ENCODE results near the gene PAX2. TPM values are rescaled to one million over a fixed set of nuclear protein-coding genes. Genes with fewer than 3 reads are reported as not detected.

The PAX2 gene
- total RNA-seq, 4 donors from 2014 or later, result not detected

GRCh38 chr10:100873146-100873826 lies 127.9 kb downstream of the PAX2 start:
- DNase-seq, result no peak
- peaks cover 9% of the 10 kb centered on the region for H3K27me3 ChIP-seq
- no peak overlapping the region for H3K27ac ChIP-seq
- H3K36me3 ChIP-seq, result no peaks in the 10 kb centered on the region
- no peaks in the 10 kb centered on the region for H3K4me1 ChIP-seq
- intact Hi-C loops (cut with DNase I), result no loop called here
- H3K9me3 ChIP-seq, result no peaks in the 10 kb centered on the region
- H3K4me3 ChIP-seq (replicated peaks in 1 of 3), result no peak overlapping the region
- TF ChIP-seq POLR2A (IDR thresholded peaks at IDR 0.05) (no peak), CTCF (IDR thresholded peaks at IDR 0.05) (no peak)
- WGBS, 2 donors, result 59 to 64% methylated on average over 5 to 7 of the region's 7 CpGs

- no peak overlapping the region for H3K27ac ChIP-seq
- H3K27me3 ChIP-seq, result peaks cover 9% of the 10 kb centered on the region
- H3K36me3 ChIP-seq, result no peaks in the 10 kb centered on the region
- intact Hi-C loops (cut with DNase I), result no loop called here
- H3K4me3 ChIP-seq (replicated peaks in 1 of 3), result no peak overlapping the region
- no peak for DNase-seq
- WGBS, 2 donors, result 29 to 33% methylated on average over 14 of the region's 14 CpGs
- H3K9me3 ChIP-seq, result no peaks in the 10 kb centered on the region
- no peak for TF ChIP-seq CTCF (IDR thresholded peaks at IDR 0.05)
- TF ChIP-seq POLR2A (IDR thresholded peaks at IDR 0.05), result no peak
- no peaks in the 10 kb centered on the region for H3K4me1 ChIP-seq
Observed at GRCh38 chr10:100873827-100874326, 128.5 kb downstream of the PAX2 start.

GRCh38 chr10:100874702-100875483 lies 129.5 kb downstream of the PAX2 start:
- DNase-seq, result no peak
- H3K36me3 ChIP-seq, result no peaks in the 10 kb centered on the region
- H3K9me3 ChIP-seq, result no peaks in the 10 kb centered on the region
- H3K27ac ChIP-seq, result no peak overlapping the region
- no peak overlapping the region for H3K4me3 ChIP-seq (replicated peaks in 1 of 3)
- no peak for TF ChIP-seq CTCF (IDR thresholded peaks at IDR 0.05)
- TF ChIP-seq POLR2A (IDR thresholded peaks at IDR 0.05), result no peak
- intact Hi-C loops (cut with DNase I), result no loop called here
- H3K4me1 ChIP-seq, result no peaks in the 10 kb centered on the region
- peaks cover 9% of the 10 kb centered on the region for H3K27me3 ChIP-seq
- WGBS, 2 donors, result 52 to 55% methylated on average over 19 to 20 of the region's 20 CpGs

- no peak for DNase-seq
- Histone ChIP-seq H3K9me3 (no peaks in the 10 kb centered on the region), H3K4me1 (no peaks in the 10 kb centered on the region), H3K27ac (no peak overlapping the region), H3K27me3 (peaks cover 9% of the 10 kb centered on the region), H3K36me3 (no peaks in the 10 kb centered on the region), H3K4me3 (replicated peaks in 1 of 3) (no peak overlapping the region)
- intact Hi-C loops (cut with DNase I), result no loop called here
- WGBS, 2 donors, result 35 to 47% methylated on average over 5 of the region's 5 CpGs
- no peak for TF ChIP-seq POLR2A (IDR thresholded peaks at IDR 0.05)
- no peak for TF ChIP-seq CTCF (IDR thresholded peaks at IDR 0.05)
Observed at GRCh38 chr10:100875484-100876166, 130.2 kb downstream of the PAX2 start.
